Panc1 (cell line): ENCODE data around the gene DES. TPM values are rescaled to one million over a fixed set of nuclear protein-coding genes. Genes with fewer than 3 reads are reported as not detected.

Experiments used
- ATAC-seq: fragments of 200-7000 bp; cut with Tn5 transposase; 2 replicates; pipeline ENCODE4 v1.9.1; 2020; ENCODE audit warnings: mild to moderate bottlenecking, moderate library complexity
- BruUV-seq: library from RNA; stranded (reverse); fragments of 400-500 nt; replicated peaks from 2 replicates; lab custom pipeline; 2021; lab: Mats Ljungman, UMichigan
- CTCF ChIA-PET: fragments of 300-600 bp; sonication (Branson Sonifier 250); formaldehyde crosslinking; loops from one replicate; lab custom pipeline; 2022; ENCODE audit warnings: antibody characterized with exemption; lab: Charles Lee
- POLR2A ChIA-PET: fragments of 300-600 bp; sonication (Branson Sonifier 250); formaldehyde crosslinking; loops from one replicate; lab custom pipeline; 2022; ENCODE audit warnings: antibody characterized with exemption; lab: Charles Lee
- DNase-seq: peaks from one replicate; pipeline ENCODE4 v3.0.0-alpha.2; 2010; ENCODE audit warnings: low read depth, low spot score
- H3K27ac ChIP-seq: 2 replicates; pipeline ENCODE4 v1.5.1; 2011; ENCODE audit warnings: mild to moderate bottlenecking, low read length, inconsistent platforms
- H3K27me3 ChIP-seq: fragments of 200-500 bp; sonication (Bioruptor generic); 2 replicates; pipeline ENCODE4 v1.6.0; 2014; ENCODE audit warnings: low read length, inconsistent platforms; ENCODE audit not compliant: control insufficient read depth, insufficient read depth
- H3K36me3 ChIP-seq: fragments of 200-500 bp; sonication (Bioruptor generic); 2 replicates; pipeline ENCODE4 v1.5.1; 2014; ENCODE audit warnings: inconsistent platforms, mild to moderate bottlenecking, low read length, moderate library complexity; ENCODE audit not compliant: control insufficient read depth, insufficient read depth
- H3K4me1 ChIP-seq: 2 replicates; pipeline ENCODE4 v1.5.1; 2011; ENCODE audit warnings: inconsistent platforms, mild to moderate bottlenecking, low read length, moderate library complexity; ENCODE audit not compliant: control insufficient read depth, insufficient read depth
- H3K4me3 ChIP-seq, 2 experiments: 2 replicates each; pipeline ENCODE4 v1.5.1; 2011 to 2012; ENCODE audit warnings: low read depth in 2 of 2, low read length in 2 of 2, mild to moderate bottlenecking in 2 of 2, inconsistent platforms in 1 of 2, moderate library complexity in 1 of 2
- H3K9me3 ChIP-seq: fragments of 200-500 bp; sonication (Bioruptor generic); 2 replicates; pipeline ENCODE4 v1.5.1; 2014; ENCODE audit warnings: low read depth, mild to moderate bottlenecking, inconsistent platforms, low read length, moderate library complexity; ENCODE audit not compliant: control insufficient read depth, insufficient read depth
- POLR2AphosphoS5 ChIP-seq: IDR thresholded peaks from 2 replicates; pipeline ENCODE4 v1.6.1; 2012; ENCODE audit warnings: mild to moderate bottlenecking, low read depth, low read length, moderate library complexity
- SIN3A ChIP-seq: IDR thresholded peaks from 2 replicates; pipeline ENCODE4 v1.6.1; 2012; ENCODE audit warnings: low read depth, mild to moderate bottlenecking, low read length, moderate library complexity, borderline replicate concordance; ENCODE audit not compliant: insufficient read depth
- TCF7L2 ChIP-seq: IDR thresholded peaks from 2 replicates; pipeline ENCODE4 v1.6.1; 2011; ENCODE audit warnings: mild to moderate bottlenecking, low read depth, low read length, inconsistent platforms
- in situ Hi-C: cut with HindIII; loops from 2 replicates; pipeline ENCODE4 v1.10.0; 2016; ENCODE audit warnings: low sequenced_read_pairs, low pct_unique_long_range_greater_than_20kb
- intact Hi-C: fragments of 100-400 bp; cut with micrococcal nuclease; formaldehyde crosslinking; loops from one replicate; pipeline ENCODE4 v1.10.0; 2022; ENCODE audit not compliant: unreplicated experiment
- total RNA-seq: library from RNA; stranded (reverse); gene quantifications from one replicate; pipeline ENCODE4 v1.2.1, GENCODE V29; 2021; ENCODE audit not compliant: unreplicated experiment
- TF ChIP-seq, protein P1 (sequence below): fragments of 450-650 bp; IDR thresholded peaks from 2 replicates; pipeline ENCODE4 v1.5.1; 2017; ENCODE audit warnings: mild to moderate bottlenecking
- TF ChIP-seq, protein P2 (sequence below), 2 experiments: IDR thresholded peaks; 2 replicates each; pipeline ENCODE4 v1.6.1; 2011 to 2012; ENCODE audit warnings: low read depth in 2 of 2, control low read depth in 1 of 2, low read length in 1 of 2, mild to moderate bottlenecking in 1 of 2, moderate library complexity in 1 of 2; ENCODE audit not compliant: insufficient read depth in 1 of 2

The DES gene
- total RNA-seq, 1 experiment from 2014 or later: 0.69 TPM

DNA sequence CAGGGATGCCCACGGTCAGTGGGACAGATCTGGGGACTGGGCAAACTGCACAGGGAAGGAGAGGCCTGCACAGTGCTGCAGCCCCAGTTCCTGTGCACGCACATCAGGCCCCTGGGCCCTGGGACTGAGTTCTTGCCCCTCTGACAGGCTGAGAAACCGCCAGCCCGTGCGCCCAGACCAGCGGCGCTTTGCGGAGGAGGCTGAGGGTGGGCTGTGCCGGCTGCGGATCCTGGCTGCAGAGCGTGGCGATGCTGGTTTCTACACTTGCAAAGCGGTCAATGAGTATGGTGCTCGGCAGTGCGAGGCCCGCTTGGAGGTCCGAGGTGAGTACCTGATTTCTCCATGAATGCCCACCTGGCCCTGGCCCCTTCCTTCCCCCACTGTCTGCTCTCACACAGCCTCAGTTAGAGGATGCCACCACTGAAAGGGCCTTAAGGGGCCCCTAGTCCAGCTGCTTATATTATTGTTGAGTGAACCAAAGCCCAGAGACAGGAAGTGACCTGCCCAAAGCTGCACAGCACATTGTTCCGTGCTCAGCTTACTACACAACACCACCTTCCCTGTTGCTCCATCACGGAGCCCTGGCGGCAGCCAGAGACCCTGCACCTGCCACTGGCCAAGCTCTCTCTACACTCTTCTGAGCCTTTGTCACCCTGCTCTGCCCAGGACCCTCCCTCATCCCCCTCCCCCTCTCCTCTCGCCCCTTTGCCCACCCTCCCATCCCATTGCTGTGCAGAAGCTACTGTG, 46.3 kb downstream of the DES start:
- intact Hi-C loops (no loop called here), in situ Hi-C loops (no loop called here)
- TF ChIP-seq, protein P1, sequence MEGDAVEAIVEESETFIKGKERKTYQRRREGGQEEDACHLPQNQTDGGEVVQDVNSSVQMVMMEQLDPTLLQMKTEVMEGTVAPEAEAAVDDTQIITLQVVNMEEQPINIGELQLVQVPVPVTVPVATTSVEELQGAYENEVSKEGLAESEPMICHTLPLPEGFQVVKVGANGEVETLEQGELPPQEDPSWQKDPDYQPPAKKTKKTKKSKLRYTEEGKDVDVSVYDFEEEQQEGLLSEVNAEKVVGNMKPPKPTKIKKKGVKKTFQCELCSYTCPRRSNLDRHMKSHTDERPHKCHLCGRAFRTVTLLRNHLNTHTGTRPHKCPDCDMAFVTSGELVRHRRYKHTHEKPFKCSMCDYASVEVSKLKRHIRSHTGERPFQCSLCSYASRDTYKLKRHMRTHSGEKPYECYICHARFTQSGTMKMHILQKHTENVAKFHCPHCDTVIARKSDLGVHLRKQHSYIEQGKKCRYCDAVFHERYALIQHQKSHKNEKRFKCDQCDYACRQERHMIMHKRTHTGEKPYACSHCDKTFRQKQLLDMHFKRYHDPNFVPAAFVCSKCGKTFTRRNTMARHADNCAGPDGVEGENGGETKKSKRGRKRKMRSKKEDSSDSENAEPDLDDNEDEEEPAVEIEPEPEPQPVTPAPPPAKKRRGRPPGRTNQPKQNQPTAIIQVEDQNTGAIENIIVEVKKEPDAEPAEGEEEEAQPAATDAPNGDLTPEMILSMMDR: no peak
- no peak for TF ChIP-seq POLR2AphosphoS5
- TF ChIP-seq SIN3A: no peak
- no peak for TF ChIP-seq TCF7L2
- TF ChIP-seq, protein P2, sequence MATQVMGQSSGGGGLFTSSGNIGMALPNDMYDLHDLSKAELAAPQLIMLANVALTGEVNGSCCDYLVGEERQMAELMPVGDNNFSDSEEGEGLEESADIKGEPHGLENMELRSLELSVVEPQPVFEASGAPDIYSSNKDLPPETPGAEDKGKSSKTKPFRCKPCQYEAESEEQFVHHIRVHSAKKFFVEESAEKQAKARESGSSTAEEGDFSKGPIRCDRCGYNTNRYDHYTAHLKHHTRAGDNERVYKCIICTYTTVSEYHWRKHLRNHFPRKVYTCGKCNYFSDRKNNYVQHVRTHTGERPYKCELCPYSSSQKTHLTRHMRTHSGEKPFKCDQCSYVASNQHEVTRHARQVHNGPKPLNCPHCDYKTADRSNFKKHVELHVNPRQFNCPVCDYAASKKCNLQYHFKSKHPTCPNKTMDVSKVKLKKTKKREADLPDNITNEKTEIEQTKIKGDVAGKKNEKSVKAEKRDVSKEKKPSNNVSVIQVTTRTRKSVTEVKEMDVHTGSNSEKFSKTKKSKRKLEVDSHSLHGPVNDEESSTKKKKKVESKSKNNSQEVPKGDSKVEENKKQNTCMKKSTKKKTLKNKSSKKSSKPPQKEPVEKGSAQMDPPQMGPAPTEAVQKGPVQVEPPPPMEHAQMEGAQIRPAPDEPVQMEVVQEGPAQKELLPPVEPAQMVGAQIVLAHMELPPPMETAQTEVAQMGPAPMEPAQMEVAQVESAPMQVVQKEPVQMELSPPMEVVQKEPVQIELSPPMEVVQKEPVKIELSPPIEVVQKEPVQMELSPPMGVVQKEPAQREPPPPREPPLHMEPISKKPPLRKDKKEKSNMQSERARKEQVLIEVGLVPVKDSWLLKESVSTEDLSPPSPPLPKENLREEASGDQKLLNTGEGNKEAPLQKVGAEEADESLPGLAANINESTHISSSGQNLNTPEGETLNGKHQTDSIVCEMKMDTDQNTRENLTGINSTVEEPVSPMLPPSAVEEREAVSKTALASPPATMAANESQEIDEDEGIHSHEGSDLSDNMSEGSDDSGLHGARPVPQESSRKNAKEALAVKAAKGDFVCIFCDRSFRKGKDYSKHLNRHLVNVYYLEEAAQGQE (IDR thresholded peaks at IDR 0.05; ENCODE audit: insufficient read depth in 1 of 2, low read depth in 2 of 2, low read length in 1 of 2): no peak
- H3K4me1 ChIP-seq: peaks cover 7% of the 10 kb centered on the region; the same call in 1 of the 2 replicates
- ATAC-seq: no peak
- CTCF ChIA-PET: interaction anchor here (0.6 to 1.8 kb wide), 4 partner anchors 12 to 77 kb away, joined by 4 to 9 read pairs (median 4); partner anchors contain the start of gene DNPEP
- POLR2A ChIA-PET: no interaction called here
- no peaks in the 10 kb centered on the region for H3K36me3 ChIP-seq
- H3K4me3 ChIP-seq: no peak overlapping the region
- no peak for DNase-seq
- no peaks in the 10 kb centered on the region for H3K27me3 ChIP-seq
- H3K9me3 ChIP-seq: no peaks in the 10 kb centered on the region
- H3K27ac ChIP-seq: no peak overlapping the region
- BruUV-seq: no TSS peak

DNA sequence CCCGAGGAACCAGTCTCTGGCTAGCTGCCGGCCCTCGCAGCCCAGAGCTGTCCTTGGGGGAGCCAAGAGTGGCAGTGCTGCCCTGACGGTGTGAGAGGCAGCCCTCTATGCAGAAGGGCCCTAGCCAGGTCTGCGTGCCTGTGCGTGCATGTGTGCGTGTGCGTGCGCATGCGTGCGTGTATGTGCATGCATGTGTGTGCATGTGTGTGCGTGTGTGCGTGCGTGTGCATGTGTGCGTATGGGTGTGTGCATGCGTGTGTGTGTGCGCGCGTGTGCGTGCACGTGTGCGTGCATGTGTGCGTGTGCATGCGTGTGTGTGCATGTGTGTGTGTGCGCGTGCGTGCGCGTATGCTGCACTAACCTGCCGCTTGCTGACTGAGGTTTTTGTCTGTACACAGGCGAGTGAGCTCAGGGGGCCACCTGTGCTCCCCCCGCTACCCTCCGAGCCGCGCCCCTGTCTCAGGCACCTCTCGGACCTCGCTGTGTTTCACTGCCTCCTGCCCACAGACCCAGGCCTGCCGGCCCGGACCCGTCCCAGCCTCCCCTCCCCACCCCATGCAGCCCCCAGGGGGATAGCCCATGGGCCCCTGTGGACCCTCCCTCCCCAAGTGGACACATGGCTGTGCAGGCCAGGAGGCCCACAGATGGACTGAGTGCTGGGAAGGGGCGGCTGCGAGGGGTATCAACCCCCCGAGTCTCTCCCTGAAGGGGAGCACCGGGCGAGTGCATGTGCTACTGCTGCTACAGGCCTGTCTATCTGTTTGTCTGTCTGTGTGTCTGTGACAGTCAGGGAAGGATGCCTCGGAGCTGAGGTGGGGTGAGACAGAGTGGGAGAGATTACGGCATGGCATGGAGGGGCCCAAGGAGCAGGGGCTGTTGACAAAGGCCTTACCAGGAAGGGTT, 47.7 kb downstream of the DES start:
- Histone ChIP-seq H3K27ac (no peak overlapping the region), H3K4me3 (no peak overlapping the region), H3K4me1 (peaks cover 7% of the 10 kb centered on the region; the same call in 1 of the 2 replicates), H3K27me3 (no peaks in the 10 kb centered on the region), H3K9me3 (no peaks in the 10 kb centered on the region), H3K36me3 (no peaks in the 10 kb centered on the region)
- intact Hi-C loops (no loop called here), in situ Hi-C loops (no loop called here)
- TF ChIP-seq, protein P2 (IDR thresholded peaks at IDR 0.05; ENCODE audit: insufficient read depth in 1 of 2, low read depth in 2 of 2, low read length in 1 of 2): no peak
- TF ChIP-seq, protein P1: no peak
- TF ChIP-seq TCF7L2: no peak
- no peak for TF ChIP-seq SIN3A
- TF ChIP-seq POLR2AphosphoS5: no peak
- ChIA-PET CTCF (no interaction called here), POLR2A (no interaction called here)
- BruUV-seq: no TSS peak
- DNase-seq (no peak), ATAC-seq (no peak)
